ELR (cell line): ENCODE results near the gene SNAI1.
"Not testable (repeated sequence)": the region's sequence is repeated elsewhere in the genome, so short reads cannot be mapped to it uniquely, and the experiment has no call there.

Source experiments
- DNase-seq: peaks from one replicate; pipeline ENCODE4 v3.0.0-alpha.2; 2015; ENCODE audit warnings: low read depth

The SNAI1 gene

GRCh38 chr20:49982346-49983122 lies at the start of gene SNAI1:
Gene SNAI1, plus strand, starts transcription at chr20:49982980. Its CDS starts 80 bp downstream, at chr20:49983060.
- DNase-seq = peak; percentile 81

GRCh38 chr20:49935746-49936152 lies 47.0 kb upstream of the SNAI1 start:
- no peak for DNase-seq

- peak; percentile 96 for DNase-seq
Observed at GRCh38 chr20:49936153-49937026, 46.4 kb upstream of the SNAI1 start, which contains the start of gene RNF114. Gene RNF114, plus strand, starts transcription at chr20:49936397. Its CDS starts 16 bp downstream, at chr20:49936413.

- DNase-seq = peak; percentile 29
Observed at GRCh38 chr20:49937027-49937929, 45.5 kb upstream of the SNAI1 start.

GRCh38 chr20:49938173-49939163 lies 44.3 kb upstream of the SNAI1 start:
- DNase-seq = peak; percentile 42

- no peak for DNase-seq
Observed at GRCh38 chr20:49941456-49941855, 41.3 kb upstream of the SNAI1 start.

GRCh38 chr20:49942303-49942702 lies 40.5 kb upstream of the SNAI1 start:
- no peak for DNase-seq

GRCh38 chr20:49942942-49943341 lies 39.8 kb upstream of the SNAI1 start:
- DNase-seq = no peak

- no peak for DNase-seq
Observed at GRCh38 chr20:49945306-49945700, 37.5 kb upstream of the SNAI1 start.

- no peak for DNase-seq
Observed at GRCh38 chr20:49945701-49946477, 36.9 kb upstream of the SNAI1 start.

GRCh38 chr20:49948178-49948577 lies 34.6 kb upstream of the SNAI1 start:
- DNase-seq = no peak

GRCh38 chr20:49948809-49949507 lies 33.8 kb upstream of the SNAI1 start:
- peak; percentile 97 for DNase-seq

GRCh38 chr20:49951151-49951550 lies 31.6 kb upstream of the SNAI1 start:
- peak; percentile 92 for DNase-seq

- DNase-seq = no peak
Observed at GRCh38 chr20:49955167-49955566, 27.6 kb upstream of the SNAI1 start.

GRCh38 chr20:49955830-49956396 lies 26.9 kb upstream of the SNAI1 start:
- DNase-seq = not testable (repeated sequence)

- no peak for DNase-seq
Observed at GRCh38 chr20:49956689-49957088, 26.1 kb upstream of the SNAI1 start.

GRCh38 chr20:49957089-49957938 lies 25.5 kb upstream of the SNAI1 start:
- DNase-seq = not testable (repeated sequence)

GRCh38 chr20:49961413-49961812 lies 21.4 kb upstream of the SNAI1 start:
- DNase-seq = no peak
